ENCODE results near the gene NAIF1.

- TF ChIP-seq POLR2AphosphoS5 (IDR thresholded peaks at IDR 0.05; ENCODE audit: low read depth, low read length) (no peak), ZBTB33 (IDR thresholded peaks at IDR 0.05; ENCODE audit: extremely low read depth, insufficient replicate concordance, low read length) (no peak), CTCF (IDR thresholded peaks at IDR 0.05 in 2 of 3, conservative IDR thresholded peaks at IDR 0.05 in 1 of 3; ENCODE audit: borderline replicate concordance in 1 of 3, insufficient read depth in 1 of 3, low read depth in 2 of 3, low read length in 2 of 3) (no peak), REST (IDR thresholded peaks at IDR 0.05; ENCODE audit: low read depth) (no peak)
Measured at GRCh38 chr9:128081056-128081455, 13.9 kb upstream of the NAIF1 start.

All from HCT116 (cell line).